Lung (tissue), 12 donors: ENCODE measurements around the gene SIK3. TPM values are rescaled to one million over a fixed set of nuclear protein-coding genes. Genes with fewer than 3 reads are reported as not detected.
A peak's percentile ranks its signal among the peaks of the same experiment; 100 is the strongest.

Experiments
- ATAC-seq: fragments of 200-7000 bp; cut with Tn5 transposase; one replicate; pipeline ENCODE4 v1.9.1; 2020; ENCODE audit warnings: moderate number of reproducible peaks; ENCODE audit not compliant: insufficient read depth, low FRiP score
- DNase-seq, 3 donors: peaks; one replicate each; pipeline ENCODE4 v3.0.0-alpha.2; 2013 to 2017
- H3K27ac ChIP-seq, 2 donors: one replicate each; pipeline ENCODE4 v1.5.1; 2013; ENCODE audit warnings: mild to moderate bottlenecking in 2 of 2, moderate library complexity in 2 of 2, control low read depth in 1 of 2, inconsistent platforms in 1 of 2, low read depth in 1 of 2, low read length in 1 of 2
- H3K27me3 ChIP-seq, 3 donors: one replicate each; pipeline ENCODE4 v1.5.1; 2013; ENCODE audit warnings: low read length in 2 of 3; ENCODE audit not compliant: control insufficient read depth in 3 of 3, insufficient read depth in 3 of 3
- H3K36me3 ChIP-seq, 4 donors: one replicate each; pipeline ENCODE4 v1.5.1; 2013; ENCODE audit warnings: low read length in 4 of 4, mild to moderate bottlenecking in 1 of 4, moderate library complexity in 1 of 4; ENCODE audit not compliant: control insufficient read depth in 4 of 4, insufficient read depth in 4 of 4
- H3K4me1 ChIP-seq, 5 donors: one replicate each; pipeline ENCODE4 v1.5.1; 2013; ENCODE audit warnings: low read length in 5 of 5, mild to moderate bottlenecking in 2 of 5, moderate library complexity in 1 of 5; ENCODE audit not compliant: control insufficient read depth in 5 of 5, insufficient read depth in 5 of 5
- H3K4me3 ChIP-seq: one replicate; pipeline ENCODE4 v1.5.1; 2013; ENCODE audit warnings: mild to moderate bottlenecking, control low read depth, moderate library complexity
- H3K9ac ChIP-seq, 2 donors: one replicate each; pipeline ENCODE4 v1.5.1; 2013; ENCODE audit warnings: low read length in 2 of 2, control low read depth in 1 of 2; ENCODE audit not compliant: insufficient read depth in 1 of 2
- H3K9me3 ChIP-seq, 4 donors: one replicate each; pipeline ENCODE4 v1.5.1; 2013; ENCODE audit warnings: low read length in 3 of 4, mild to moderate bottlenecking in 1 of 4, moderate library complexity in 1 of 4; ENCODE audit not compliant: control insufficient read depth in 4 of 4, insufficient read depth in 3 of 4
- CTCF ChIP-seq: IDR thresholded peaks from 2 replicates; pipeline ENCODE4 v1.5.1; 2012; ENCODE audit warnings: mild to moderate bottlenecking; ENCODE audit errors: control extremely low read depth, extremely low read depth
- WGBS, 2 donors: extraction: QIAGEN DNeasy Blood & Tissue Kit; methylation state at CpG; one replicate each; pipeline ENCODE4 v1.1.7; 2013; 5-methylcytosine and 5-hydroxymethylcytosine counted together
- polyA plus RNA-seq, 2 donors: library from polyadenylated mRNA; stranded (reverse); fragments of 200-250 nt; gene quantifications; one replicate each; pipeline ENCODE4 v1.2.1, GENCODE V29; 2013
- total RNA-seq, 2 donors: library from RNA; depleted of rRNA in 1 of 2; stranded (reverse); fragments of >200 nt in 1 of 2; gene quantifications; one replicate each; pipeline ENCODE4 v1.2.1, GENCODE V29; 2014 to 2021
- donor health status: control.
- donor health status: control.
- donor health status: Bipolar disorder and iron deficiency.
- donor health status: healthy.
- donor health status: DM: yes; HTN: yes; CAD: no.

SIK3 gene
- total and polyA plus RNA-seq, 4 donors = 9.0 to 43.4 (median 29.6) TPM

- no peak for TF ChIP-seq CTCF
Observed at GRCh38 chr11:116812109-116812508, 286.1 kb downstream of the SIK3 start.

GRCh38 chr11:116811194-116811593 is 287.0 kb downstream of the SIK3 start:
- H3K4me1 ChIP-seq = no peaks in the 10 kb centered on the region
- no peak for TF ChIP-seq CTCF
- H3K27me3 ChIP-seq = no peaks in the 10 kb centered on the region
- no peak overlapping the region for H3K4me3 ChIP-seq
- no peaks in the 10 kb centered on the region for H3K9me3 ChIP-seq
- DNase-seq = no peak
- WGBS, 2 donors = 88 to 90% methylated on average over 3 of the region's 3 CpGs
- no peaks in the 10 kb centered on the region for H3K36me3 ChIP-seq
- no peak overlapping the region for H3K9ac ChIP-seq
- ATAC-seq = no peak
- H3K27ac ChIP-seq = no peak overlapping the region

More at GRCh38 chr11:116812109-116812508, 286.1 kb downstream of the SIK3 start:
- ATAC-seq (no peak), DNase-seq (no peak)
- Histone ChIP-seq H3K27me3 (no peaks in the 10 kb centered on the region), H3K9ac (no peak overlapping the region), H3K4me3 (no peak overlapping the region), H3K4me1 (no peaks in the 10 kb centered on the region), H3K36me3 (no peaks in the 10 kb centered on the region), H3K27ac (no peak overlapping the region), H3K9me3 (no peaks in the 10 kb centered on the region)
- 88 to 98% methylated on average over 4 of the region's 4 CpGs for WGBS, 2 donors

DNA sequence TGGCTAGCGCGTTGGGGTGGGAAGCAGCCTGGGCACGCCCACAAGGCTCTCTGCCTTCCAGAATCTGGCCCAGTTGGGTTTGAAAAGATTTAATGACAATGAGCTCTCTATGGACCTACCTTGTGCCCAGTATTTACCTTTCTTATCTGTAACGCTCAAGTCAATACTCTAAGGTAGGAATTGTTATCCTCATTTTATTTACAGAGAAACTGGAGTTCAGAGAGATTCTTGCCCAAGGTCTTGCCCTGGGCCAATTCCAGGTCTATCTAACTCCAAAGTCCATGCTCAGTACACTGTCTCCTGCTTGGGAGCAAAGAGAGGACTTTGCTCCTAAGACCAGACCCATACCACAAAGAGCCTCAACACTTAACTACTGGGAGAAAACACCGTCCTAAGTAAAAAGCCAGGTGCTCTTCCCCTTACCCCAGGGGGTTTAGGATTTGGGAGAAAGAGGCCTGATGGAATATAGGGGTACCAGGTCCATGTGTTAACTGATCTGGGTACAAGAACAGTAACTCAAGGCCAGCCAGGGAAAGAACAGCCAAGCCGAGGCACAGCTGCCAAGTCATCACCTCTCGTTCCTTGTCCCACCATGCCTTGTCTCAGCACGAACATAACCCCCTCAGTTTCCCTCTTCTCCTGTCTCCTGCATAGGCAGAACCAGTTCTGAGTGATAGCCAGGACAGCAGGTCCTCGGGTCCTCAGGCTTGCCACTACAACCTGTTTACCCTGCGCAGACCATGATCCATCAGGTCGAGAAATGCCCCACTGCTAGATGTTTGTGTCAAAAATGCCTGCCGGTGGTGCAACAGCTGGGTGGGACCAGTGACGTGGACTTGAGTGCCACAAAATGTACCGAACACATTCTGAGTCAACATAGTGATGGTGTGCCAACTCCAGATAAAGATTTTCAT is 289.7 kb downstream of the SIK3 start:
- no peaks in the 10 kb centered on the region for H3K27me3 ChIP-seq
- H3K9me3 ChIP-seq = no peaks in the 10 kb centered on the region
- peak overlapping the region in 1 of 2 donors; percentile 88 for H3K27ac ChIP-seq
- no peak overlapping the region for H3K9ac ChIP-seq
- H3K4me1 ChIP-seq = no peaks in the 10 kb centered on the region
- H3K36me3 ChIP-seq = no peaks in the 10 kb centered on the region
- DNase-seq (peak in 1 of 3 donors; percentile 25), ATAC-seq (peak; percentile 76)
- WGBS, 2 donors = 60 to 80% methylated on average over 14 of the region's 14 CpGs
- H3K4me3 ChIP-seq = no peak overlapping the region
- TF ChIP-seq CTCF = no peak
